GM18508 (cell line): ENCODE measurements around the gene SERPINA7.
"Not testable (repeated sequence)": the region's sequence is repeated elsewhere in the genome, so short reads cannot be mapped to it uniquely, and the experiment has no call there.

Source experiments
- ATAC-seq: cut with Tn5 transposase; IDR thresholded peaks from one replicate; pipeline ENCODE4 v1.9.1; 2021; ENCODE audit warnings: moderate number of reproducible peaks; ENCODE audit not compliant: insufficient read depth, unreplicated experiment

The SERPINA7 gene, protein sequence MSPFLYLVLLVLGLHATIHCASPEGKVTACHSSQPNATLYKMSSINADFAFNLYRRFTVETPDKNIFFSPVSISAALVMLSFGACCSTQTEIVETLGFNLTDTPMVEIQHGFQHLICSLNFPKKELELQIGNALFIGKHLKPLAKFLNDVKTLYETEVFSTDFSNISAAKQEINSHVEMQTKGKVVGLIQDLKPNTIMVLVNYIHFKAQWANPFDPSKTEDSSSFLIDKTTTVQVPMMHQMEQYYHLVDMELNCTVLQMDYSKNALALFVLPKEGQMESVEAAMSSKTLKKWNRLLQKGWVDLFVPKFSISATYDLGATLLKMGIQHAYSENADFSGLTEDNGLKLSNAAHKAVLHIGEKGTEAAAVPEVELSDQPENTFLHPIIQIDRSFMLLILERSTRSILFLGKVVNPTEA

DNA sequence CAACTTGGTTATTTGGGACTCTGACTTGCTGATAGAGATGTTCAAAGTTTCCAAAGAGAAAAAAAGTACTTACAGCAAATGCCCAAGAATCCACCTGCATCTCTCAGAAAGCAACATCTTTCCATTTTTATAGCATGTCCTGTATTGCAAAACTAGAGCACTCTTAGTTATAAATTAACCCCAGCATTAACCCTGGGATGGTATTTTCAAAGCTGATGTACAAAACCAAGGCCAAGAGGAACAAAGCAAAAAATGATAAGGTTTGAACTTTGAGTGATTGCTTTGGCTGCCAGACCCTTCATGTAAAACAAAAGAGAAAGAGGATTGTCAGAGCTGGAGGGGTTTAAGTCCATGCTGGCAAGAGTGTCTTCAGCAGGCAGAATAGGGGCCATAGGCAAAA is at the start of gene SERPINA7:
Gene SERPINA7, minus strand, starts transcription at position 103 of the 400 bp plus-strand sequence. CDS start 1,669 bp downstream, outside the sequence.
- no peak for ATAC-seq

GRCh38 chrX:106069048-106069447 is 30.5 kb upstream of the SERPINA7 start:
- no peak for ATAC-seq

DNA sequence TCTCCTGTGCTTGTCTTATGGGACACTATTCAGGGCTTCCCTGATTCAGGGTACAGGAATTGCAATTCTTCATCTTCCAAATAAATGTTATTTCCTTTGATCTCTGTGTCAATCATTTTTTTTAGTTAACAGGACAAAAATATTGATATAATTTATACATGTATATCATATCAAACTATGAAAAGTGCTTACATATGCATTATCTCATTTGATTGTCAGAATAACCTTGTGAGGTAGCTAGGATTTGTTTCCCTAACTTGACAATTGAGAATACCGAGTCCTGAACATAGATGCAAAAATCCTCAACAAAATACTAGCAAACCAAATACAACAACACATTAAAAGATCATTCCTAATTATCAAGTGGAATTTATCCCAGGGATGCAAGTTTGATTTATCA is 11.5 kb upstream of the SERPINA7 start:
- no peak for ATAC-seq

DNA sequence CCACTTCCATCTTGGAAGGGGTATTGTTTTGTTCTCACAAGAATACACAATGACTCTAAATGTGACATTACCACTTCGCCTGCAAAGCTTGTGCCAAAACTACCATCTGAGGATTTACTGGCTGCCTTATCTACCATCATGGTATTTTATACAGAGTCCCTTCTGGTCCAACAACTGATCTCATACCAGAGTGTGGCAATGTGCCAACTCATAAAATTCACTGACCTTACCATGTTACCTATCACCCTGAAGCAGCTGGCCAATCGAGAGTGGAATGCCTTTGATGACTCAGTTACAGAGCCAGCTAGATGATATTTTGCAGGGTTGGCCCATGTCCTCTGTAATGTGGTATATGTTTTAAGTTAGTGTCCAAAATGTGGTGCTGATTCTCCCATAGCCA is 3.8 kb upstream of the SERPINA7 start:
- no peak for ATAC-seq

- no peak for ATAC-seq
These were observed 2.3 kb upstream of the SERPINA7 start for GRCh38 chrX:106040861-106041260.

- no peak for ATAC-seq
These were observed 1.4 kb upstream of the SERPINA7 start for GRCh38 chrX:106039920-106040319.

DNA sequence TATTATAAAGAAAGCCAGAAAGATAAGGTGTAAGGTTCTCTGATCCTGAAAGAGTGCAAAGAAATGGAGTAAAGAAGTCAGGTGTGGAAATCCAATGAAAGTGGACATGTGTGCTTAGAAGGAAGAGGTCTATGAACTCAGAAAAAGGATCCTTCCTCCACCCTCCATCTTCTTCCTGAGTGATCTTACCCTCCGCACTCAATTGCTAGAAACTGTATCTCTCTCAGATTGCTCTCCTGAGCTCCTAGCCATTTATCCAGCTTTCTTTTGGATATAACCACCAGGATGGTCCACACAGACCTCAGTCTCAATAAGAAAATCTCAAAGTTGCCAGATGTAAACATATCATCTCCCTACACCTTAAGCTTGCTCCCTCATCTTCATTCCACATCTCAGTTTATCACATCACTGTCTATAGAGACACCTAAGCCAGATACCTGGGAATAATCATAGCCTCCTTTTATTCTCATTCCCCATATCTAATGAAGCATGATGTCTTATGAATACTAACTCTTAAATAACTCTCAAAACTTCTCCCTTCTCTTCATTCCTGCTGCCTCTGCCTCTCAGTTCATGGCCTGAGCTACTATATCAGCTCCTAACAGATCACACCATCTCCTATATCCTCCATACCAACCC is 573 bp downstream of the SERPINA7 start:
- ATAC-seq, result no peak

DNA sequence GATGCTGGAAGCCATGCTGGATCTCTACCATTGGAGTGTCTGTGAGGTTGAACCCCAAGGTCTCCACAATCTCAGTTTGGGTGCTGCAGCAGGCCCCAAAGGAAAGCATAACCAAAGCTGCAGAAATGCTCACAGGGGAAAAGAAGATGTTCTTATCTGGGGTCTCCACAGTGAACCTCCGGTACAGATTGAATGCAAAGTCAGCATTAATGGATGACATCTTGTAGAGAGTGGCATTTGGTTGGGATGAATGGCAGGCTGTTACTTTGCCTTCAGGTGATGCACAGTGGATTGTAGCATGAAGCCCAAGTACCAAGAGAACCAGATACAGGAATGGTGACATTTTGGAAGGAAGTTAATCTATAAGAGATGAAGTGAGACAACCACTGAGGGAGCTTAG is 1.8 kb downstream of the SERPINA7 start:
- no peak for ATAC-seq

- ATAC-seq, result no peak
These were observed 3.5 kb downstream of the SERPINA7 start for GRCh38 chrX:106035064-106035463.

DNA sequence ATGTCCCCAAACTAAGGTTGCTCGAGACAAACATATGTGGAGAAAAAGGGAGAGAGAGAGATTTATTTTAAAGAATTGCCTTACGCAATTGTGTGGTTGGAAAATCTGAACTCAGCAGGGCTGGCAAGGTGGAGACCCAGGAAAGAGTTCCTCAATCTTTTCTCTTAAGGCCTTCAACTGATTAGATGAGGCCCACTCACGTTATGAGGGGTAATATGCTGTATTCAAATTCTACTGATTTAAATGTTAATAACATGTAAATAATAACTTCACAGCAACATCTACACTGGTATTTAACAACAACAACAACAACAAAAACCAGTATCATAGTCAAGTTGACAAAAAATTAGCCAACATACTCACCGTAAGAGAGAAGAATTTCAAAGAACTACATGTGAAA is 14.6 kb downstream of the SERPINA7 start:
- ATAC-seq, result no peak

DNA sequence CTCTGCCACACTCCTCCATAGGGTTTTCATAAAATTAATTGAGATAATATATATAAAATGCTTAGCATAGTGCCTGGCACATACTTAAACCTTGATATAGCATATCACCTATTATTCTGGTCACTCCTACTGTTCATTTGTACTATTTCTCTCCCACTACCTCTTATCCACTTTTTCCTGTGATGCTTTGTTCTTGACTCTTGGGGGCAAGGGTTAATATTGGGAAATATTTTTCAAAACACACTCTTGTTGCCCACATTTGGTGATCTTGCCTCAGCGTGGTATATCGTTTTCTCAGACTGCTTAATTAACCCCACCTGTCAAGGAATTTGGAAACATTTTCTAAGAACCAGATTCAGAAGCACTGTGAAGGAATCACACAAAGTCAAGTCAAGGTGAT is 16.3 kb downstream of the SERPINA7 start:
- ATAC-seq, result no peak

GRCh38 chrX:106014119-106014775 is 24.3 kb downstream of the SERPINA7 start:
- ATAC-seq, result no peak

DNA sequence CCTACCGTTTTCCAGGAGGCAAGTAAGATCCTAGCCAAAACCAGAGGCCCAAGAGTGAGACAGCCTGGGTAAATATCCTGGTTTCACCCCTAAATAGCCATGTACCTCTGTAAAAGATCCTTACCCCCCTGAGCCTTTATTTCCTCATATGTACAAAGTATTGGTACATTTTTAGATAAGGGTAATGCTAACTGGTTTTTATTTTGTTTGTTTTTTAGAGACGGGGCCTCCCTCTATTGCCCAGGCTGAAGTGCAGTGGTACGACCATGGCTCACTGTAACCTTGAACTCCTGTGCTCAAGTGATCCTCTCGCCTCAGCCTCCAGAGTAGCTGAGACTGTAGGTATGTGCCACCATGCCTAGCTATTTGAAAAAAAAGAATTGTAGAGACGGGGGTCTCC is 29.4 kb downstream of the SERPINA7 start:
- ATAC-seq, result no peak

DNA sequence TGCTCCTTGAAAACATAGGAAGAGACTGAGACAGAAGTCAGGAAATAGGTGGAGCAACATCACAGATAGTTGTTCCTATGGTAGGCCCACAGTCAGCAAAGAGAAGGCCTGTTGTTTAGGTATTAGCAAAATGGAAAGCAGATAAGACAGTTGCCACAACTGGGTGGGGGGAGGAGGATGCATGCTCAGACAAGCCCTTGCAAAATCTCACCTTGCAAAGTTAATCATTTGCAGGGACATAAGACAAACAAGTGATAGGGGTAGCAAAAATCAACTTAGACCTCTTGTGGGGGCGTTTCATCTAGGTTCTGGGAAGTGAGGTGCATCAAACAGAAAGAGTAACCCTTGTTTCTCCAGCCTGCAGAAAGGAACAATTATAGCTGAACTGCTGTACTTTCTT is 30.7 kb downstream of the SERPINA7 start:
- ATAC-seq, result no peak

DNA sequence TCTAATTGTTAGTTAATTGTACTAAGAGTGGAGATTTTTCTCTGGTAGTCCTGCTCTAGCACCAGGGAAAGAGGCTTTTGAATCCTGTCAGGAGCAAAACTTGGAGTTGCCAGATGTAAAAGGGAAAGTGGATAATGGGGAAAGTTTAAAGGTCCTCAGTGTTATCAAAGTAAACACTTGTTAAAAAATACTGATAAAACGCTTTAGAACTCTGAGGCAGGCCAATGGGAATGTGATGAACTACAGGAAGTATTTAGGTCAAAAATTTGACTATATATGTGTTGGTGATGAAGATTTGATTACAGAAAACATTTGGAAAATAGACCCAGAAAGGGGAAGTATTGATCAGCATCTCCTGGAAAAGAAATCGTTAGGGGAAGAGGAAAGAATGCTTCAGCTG is 32.8 kb downstream of the SERPINA7 start:
- ATAC-seq, result no peak

GRCh38 chrX:106000609-106001008 is 37.9 kb downstream of the SERPINA7 start:
- not testable (repeated sequence) for ATAC-seq

DNA sequence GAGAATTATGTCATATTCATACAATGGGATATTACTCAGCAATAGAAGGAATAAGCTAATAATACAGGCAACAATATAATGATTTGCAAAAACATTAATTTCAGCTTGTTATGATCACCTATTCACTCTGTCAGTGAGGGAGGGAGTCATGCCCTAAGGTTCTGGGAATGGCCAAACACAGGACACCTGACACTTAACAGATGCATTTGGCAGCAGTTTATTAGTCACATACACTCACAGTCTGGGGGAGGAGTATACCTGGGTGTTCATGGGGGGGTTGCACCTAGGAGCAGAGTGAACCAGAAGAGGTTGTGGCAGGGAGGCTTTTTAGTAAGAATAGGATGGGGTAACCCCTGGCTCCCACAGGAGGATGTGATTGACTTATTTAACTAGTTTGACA is 38.3 kb downstream of the SERPINA7 start:
- no peak for ATAC-seq

DNA sequence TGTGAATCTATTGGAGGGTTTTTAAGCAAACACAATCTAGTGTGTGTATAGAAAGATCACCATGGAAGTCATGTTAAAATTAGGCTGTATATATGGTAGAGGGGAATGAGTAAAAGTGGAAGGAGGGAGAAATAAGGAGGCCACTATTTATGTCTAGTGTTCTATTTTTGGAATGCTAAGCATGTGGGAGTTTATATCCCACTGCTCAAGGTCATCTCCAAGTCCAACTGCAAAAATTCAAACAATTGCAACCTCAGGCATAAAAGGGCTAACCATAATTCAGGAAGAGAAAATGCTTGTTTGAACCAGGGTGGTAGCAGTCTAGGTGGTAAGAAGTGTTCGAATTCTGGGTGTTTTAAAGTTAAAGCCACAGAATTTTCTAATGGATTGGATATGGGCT is 39.2 kb downstream of the SERPINA7 start:
- ATAC-seq, result no peak

GRCh38 chrX:105988487-105988886 is 50.0 kb downstream of the SERPINA7 start:
- ATAC-seq, result not testable (repeated sequence)
